Tibial artery (tissue), 4 donors: ENCODE measurements around the gene ACBD3.

Source experiments
- DNase-seq, 2 donors: peaks; one replicate each; pipeline ENCODE4 v3.0.0-alpha.2; 2019
- H3K27ac ChIP-seq, 2 donors: fragments of 200-600 bp; sonication (generic) in 1 of 2; 1 replicate in 1 of 2; 2 replicates in 1 of 2; pipeline ENCODE4 v1.5.1; 2018 to 2019; ENCODE audit warnings: mild to moderate bottlenecking in 1 of 2
- H3K27me3 ChIP-seq, 2 donors: fragments of 200-600 bp; sonication (generic) in 1 of 2; one replicate each; pipeline versions ENCODE4 v1.5.1 to v1.6.0; 2016 to 2019
- H3K36me3 ChIP-seq, 3 donors: fragments of 200-600 bp; sonication (generic) in 2 of 3; one replicate each; pipeline ENCODE4 v1.5.1; 2016 to 2019; ENCODE audit warnings: mild to moderate bottlenecking in 2 of 3
- H3K4me1 ChIP-seq, 4 donors: fragments of 200-600 bp; sonication (generic) in 2 of 4; 1 replicate in 3 of 4; 2 replicates in 1 of 4; pipeline ENCODE4 v1.5.1; 2016 to 2019
- H3K4me3 ChIP-seq, 2 donors: fragments of 200-600 bp; sonication (generic) in 1 of 2; 1 replicate in 1 of 2; 2 replicates in 1 of 2; pipeline ENCODE4 v1.5.1; 2018 to 2019; ENCODE audit warnings: mild to moderate bottlenecking in 2 of 2
- H3K9me3 ChIP-seq, 3 donors: fragments of 200-600 bp; sonication (generic) in 1 of 3; one replicate each; pipeline ENCODE4 v1.5.1; 2016 to 2019
- CTCF ChIP-seq, 2 experiments: fragments of 200-600 bp in 1 of 2; fragments of 450-650 bp in 1 of 2; IDR thresholded peaks; one replicate each; pipeline ENCODE4 v1.5.1; 2017 to 2019; ENCODE audit warnings: antibody characterized with exemption in 2 of 2, mild to moderate bottlenecking in 1 of 2, moderate library complexity in 1 of 2
- intact Hi-C: fragments of 100-400 bp; cut with DNase I; formaldehyde crosslinking; loops from one replicate; pipeline ENCODE4 v1.15.0; 2023; ENCODE audit warnings: low total_unique reads

Gene ACBD3

GRCh38 chr1:226186124-226187018 lies at the start of gene ACBD3:
Gene ACBD3, minus strand, starts transcription at chr1:226186741. Its CDS starts 66 bp downstream, at chr1:226186675.
- Histone ChIP-seq H3K4me1 (peaks cover 0 to 49% (median 28%) of the 10 kb centered on the region in 4 donors), H3K4me3 (peak within 1 kb of the TSS; percentile 90 to 91), H3K9me3 (no peaks in the 10 kb centered on the region), H3K27me3 (no peaks in the 10 kb centered on the region), H3K27ac (peak within 1 kb of the TSS; percentile 93 to 95), H3K36me3 (peaks cover 0 to 4% (median 0%) of the 10 kb centered on the region in 3 donors)
- peak in 1 of 2 experiments; percentile 9 for TF ChIP-seq CTCF (IDR thresholded peaks at IDR 0.05)
- peak; percentile 87 to 93 for DNase-seq
- intact Hi-C loops, result loop anchor here (10.0 kb wide), 1 partner anchor 122 kb away; the partner anchor contains the start of gene H3-3A

- Histone ChIP-seq H3K27ac (no peak overlapping the region), H3K9me3 (no peaks in the 10 kb centered on the region), H3K4me3 (no peak overlapping the region), H3K4me1 (no peaks in the 10 kb centered on the region), H3K27me3 (no peaks in the 10 kb centered on the region), H3K36me3 (peaks cover 12 to 27% (median 18%) of the 10 kb centered on the region in 3 donors)
- intact Hi-C loops, result no loop called here
- no peak for DNase-seq
- TF ChIP-seq CTCF (IDR thresholded peaks at IDR 0.05), result no peak
These were observed 47.3 kb upstream of the ACBD3 start for GRCh38 chr1:226233806-226234205.

GRCh38 chr1:226233293-226233692 lies 46.8 kb upstream of the ACBD3 start:
- peaks cover 12 to 27% (median 18%) of the 10 kb centered on the region in 3 donors for H3K36me3 ChIP-seq
- no peak for DNase-seq
- H3K27me3 ChIP-seq, result no peaks in the 10 kb centered on the region
- no peak for TF ChIP-seq CTCF (IDR thresholded peaks at IDR 0.05)
- H3K4me3 ChIP-seq, result no peak overlapping the region
- intact Hi-C loops, result no loop called here
- H3K9me3 ChIP-seq, result no peaks in the 10 kb centered on the region
- H3K4me1 ChIP-seq, result no peaks in the 10 kb centered on the region
- no peak overlapping the region for H3K27ac ChIP-seq

GRCh38 chr1:226226601-226227000 lies 40.1 kb upstream of the ACBD3 start:
- H3K27ac ChIP-seq, result no peak overlapping the region
- no peak overlapping the region for H3K4me3 ChIP-seq
- peaks cover 0 to 13% (median 7%) of the 10 kb centered on the region in 4 donors for H3K4me1 ChIP-seq
- H3K36me3 ChIP-seq, result peaks cover 0 to 8% (median 0%) of the 10 kb centered on the region in 3 donors
- H3K27me3 ChIP-seq, result peaks cover 0 to 30% of the 10 kb centered on the region in 2 donors
- DNase-seq, result no peak
- no peaks in the 10 kb centered on the region for H3K9me3 ChIP-seq
- intact Hi-C loops, result no loop called here
- no peak for TF ChIP-seq CTCF (IDR thresholded peaks at IDR 0.05)

GRCh38 chr1:226223786-226224244 lies 37.3 kb upstream of the ACBD3 start:
- H3K27me3 ChIP-seq, result peaks cover 0 to 30% of the 10 kb centered on the region in 2 donors
- TF ChIP-seq CTCF (IDR thresholded peaks at IDR 0.05), result no peak
- H3K4me3 ChIP-seq, result peak overlapping the region; percentile 28 to 51
- H3K27ac ChIP-seq, result no peak overlapping the region
- no peaks in the 10 kb centered on the region for H3K36me3 ChIP-seq
- H3K9me3 ChIP-seq, result no peaks in the 10 kb centered on the region
- DNase-seq, result no peak
- peaks cover 0 to 13% (median 7%) of the 10 kb centered on the region in 4 donors for H3K4me1 ChIP-seq
- intact Hi-C loops, result no loop called here
